ENCODE data around the gene SEMA3B.

Gene SEMA3B

GRCh38 chr3:50319894-50320625 lies 51.1 kb downstream of the SEMA3B start:
- TF ChIP-seq CTCF (IDR thresholded peaks at IDR 0.05; ENCODE audit: low read depth, low read length, missing control alignments): peak; percentile 12
- Histone ChIP-seq H3K36me3 (replicated peaks) (peaks cover 9% of the 10 kb centered on the region), H3K27ac (no peak overlapping the region), H3K4me3 (ENCODE audit: low read depth, low read length) (peak overlapping the region; percentile 78), H3K27me3 (replicated peaks) (no peaks in the 10 kb centered on the region)
- in situ Hi-C loops (cut with HindIII; ENCODE audit: low pct_ligation_motif_present, low sequenced_read_pairs): no loop called here
- no peak for DNase-seq

GRCh38 chr3:50320853-50321335 lies 51.9 kb downstream of the SEMA3B start:
- Histone ChIP-seq H3K27me3 (replicated peaks) (no peaks in the 10 kb centered on the region), H3K36me3 (replicated peaks) (peaks cover 10% of the 10 kb centered on the region), H3K4me3 (ENCODE audit: low read depth, low read length) (peak overlapping the region; percentile 78), H3K27ac (peak overlapping the region; percentile 100)
- TF ChIP-seq CTCF (IDR thresholded peaks at IDR 0.05; ENCODE audit: low read depth, low read length, missing control alignments): no peak
- in situ Hi-C loops (cut with HindIII; ENCODE audit: low pct_ligation_motif_present, low sequenced_read_pairs): no loop called here
- DNase-seq: no peak

GRCh38 chr3:50321336-50322114 lies 52.6 kb downstream of the SEMA3B start:
- Histone ChIP-seq H3K4me3 (ENCODE audit: low read depth, low read length) (peak overlapping the region; percentile 78), H3K27ac (peak overlapping the region; percentile 100), H3K27me3 (replicated peaks) (no peaks in the 10 kb centered on the region), H3K36me3 (replicated peaks) (peaks cover 12% of the 10 kb centered on the region)
- in situ Hi-C loops (cut with HindIII; ENCODE audit: low pct_ligation_motif_present, low sequenced_read_pairs): no loop called here
- peak; percentile 81 for DNase-seq
- TF ChIP-seq CTCF (IDR thresholded peaks at IDR 0.05; ENCODE audit: low read depth, low read length, missing control alignments): peak; percentile 66

GRCh38 chr3:50322115-50322385 lies 53.1 kb downstream of the SEMA3B start:
- in situ Hi-C loops (cut with HindIII; ENCODE audit: low pct_ligation_motif_present, low sequenced_read_pairs): no loop called here
- Histone ChIP-seq H3K36me3 (replicated peaks) (peaks cover 12% of the 10 kb centered on the region), H3K4me3 (ENCODE audit: low read depth, low read length) (peak overlapping the region; percentile 78), H3K27ac (peak overlapping the region; percentile 100), H3K27me3 (replicated peaks) (no peaks in the 10 kb centered on the region)
- TF ChIP-seq CTCF (IDR thresholded peaks at IDR 0.05; ENCODE audit: low read depth, low read length, missing control alignments): no peak
- no peak for DNase-seq

- Histone ChIP-seq H3K27ac (peak within 1 kb of the TSS; percentile 100), H3K4me3 (ENCODE audit: low read depth, low read length) (peak within 1 kb of the TSS; percentile 78), H3K36me3 (replicated peaks) (peaks cover 12% of the 10 kb centered on the region), H3K27me3 (replicated peaks) (no peaks in the 10 kb centered on the region)
- TF ChIP-seq CTCF (IDR thresholded peaks at IDR 0.05; ENCODE audit: low read depth, low read length, missing control alignments): peak; percentile 1
- in situ Hi-C loops (cut with HindIII; ENCODE audit: low pct_ligation_motif_present, low sequenced_read_pairs): no loop called here
- DNase-seq: no peak
These were observed 53.6 kb downstream of the SEMA3B start, which contains the start of gene HYAL2 for GRCh38 chr3:50322386-50323091. Gene HYAL2 (minus strand): TSS chr3:50322745. CDS start chr3:50320489, 2,256 bp downstream.

Measured in brain microvascular endothelial cell (primary cell).